ENCODE data around the gene ANKRD45. TPM values are rescaled to one million over a fixed set of nuclear protein-coding genes. Genes with fewer than 3 reads are reported as not detected.

Gene ANKRD45
- total RNA-seq, result 0.16 and 0.36 TPM in 2 replicates

GRCh38 chr1:173669491-173669941 lies at the start of gene ANKRD45:
Gene ANKRD45, minus strand, starts transcription at chr1:173669851. Its CDS starts 10,433 bp downstream, at chr1:173659418.

DNA sequence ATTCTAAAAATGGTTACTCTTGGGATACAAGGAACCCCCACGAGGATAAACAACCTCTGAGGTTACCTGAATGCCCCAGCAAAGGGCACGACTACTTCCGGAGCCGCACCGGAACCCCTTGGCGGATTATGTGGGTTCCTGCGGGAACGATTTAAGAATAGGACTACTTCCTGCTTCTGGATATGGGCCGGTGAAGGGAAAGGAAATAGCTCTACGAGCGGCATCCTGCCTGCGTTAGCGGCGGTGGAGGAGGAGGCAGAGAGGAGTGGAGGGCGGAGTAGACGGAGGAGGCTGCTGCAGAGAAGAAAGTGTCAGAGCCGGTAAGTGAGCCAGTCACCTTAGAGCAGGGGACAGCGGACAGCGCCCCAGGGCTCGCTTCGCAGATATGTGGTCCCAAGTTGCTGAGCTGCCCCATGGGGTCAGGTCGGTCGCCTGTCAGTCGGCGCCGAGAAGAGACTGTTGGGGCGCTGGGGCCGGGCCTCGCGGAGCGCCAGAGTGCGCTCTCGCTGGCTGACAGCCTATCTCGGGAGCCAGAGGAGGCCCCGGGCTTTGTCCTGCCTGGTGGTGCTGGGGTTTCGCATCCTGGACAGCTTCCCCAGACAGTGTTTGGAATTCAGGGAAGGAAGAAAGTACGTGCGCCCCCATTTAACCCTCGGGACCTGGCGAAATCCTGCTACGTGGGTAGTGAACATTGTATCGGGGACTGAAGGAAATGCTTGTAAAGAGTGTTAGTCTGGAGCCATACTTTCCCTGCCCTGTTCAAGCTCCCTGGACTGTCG lies 45.3 kb upstream of the ANKRD45 start, which contains the start of gene KLHL20:
TSS of gene KLHL20 (plus strand) at position 223 of the 779 bp plus-strand sequence. CDS start 1,063 bp downstream, outside the sequence.

DNA sequence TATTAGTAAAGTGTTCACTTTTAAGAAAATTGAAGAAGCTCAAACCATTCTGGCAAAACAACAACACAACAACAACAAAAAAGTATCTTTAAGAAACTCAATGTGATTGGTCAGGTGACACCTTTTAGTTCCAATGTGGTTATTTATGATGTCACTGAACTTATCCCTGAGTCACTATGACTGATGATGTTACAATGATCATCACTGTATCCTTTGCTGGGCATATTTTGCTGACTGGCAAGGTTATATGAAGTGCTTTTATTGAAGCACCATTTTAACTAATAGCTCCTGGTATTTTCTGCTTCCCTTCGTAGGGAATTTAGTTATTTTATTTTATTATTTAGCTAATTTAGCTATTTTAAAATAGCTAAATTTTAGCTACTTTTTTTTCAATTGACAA lies 34.5 kb downstream of the ANKRD45 start, which contains the start of gene TEX50:
TSS of gene TEX50 (plus strand) at position 223 of the 400 bp plus-strand sequence. CDS start 184 bp downstream, outside the sequence.

DNA sequence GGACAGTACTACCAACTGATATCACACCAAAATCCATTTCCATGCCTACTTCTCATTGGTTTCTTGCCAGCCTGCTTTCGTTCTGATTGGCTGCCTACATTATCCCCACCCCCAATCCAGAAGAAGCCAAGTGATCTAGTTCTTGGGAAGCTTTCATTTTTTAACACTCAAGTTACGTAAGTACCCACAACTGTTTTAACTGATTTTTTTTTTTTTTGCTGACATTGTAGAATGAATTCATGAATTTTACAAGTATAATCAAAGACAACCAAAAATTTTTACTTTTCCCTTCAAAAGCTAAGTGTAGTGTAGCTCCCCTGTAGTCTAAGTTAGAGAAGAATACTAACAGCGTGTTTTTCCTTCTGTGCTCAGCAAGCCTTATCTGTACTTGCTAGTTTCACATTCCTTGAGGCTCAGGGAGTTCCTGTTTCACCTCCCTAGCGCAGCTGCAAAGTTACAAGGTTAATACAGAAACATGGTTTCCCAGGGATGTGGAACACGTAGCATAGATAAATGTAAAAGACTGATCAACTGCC lies 66.5 kb downstream of the ANKRD45 start, which contains the start of gene SLC9C2:
TSS of gene SLC9C2 (minus strand) at position 17 of the 536 bp plus-strand sequence. CDS start 1,296 bp downstream, outside the sequence.

Other genes starting within 250 kb of the ANKRD45 start
- 108 TPM in 2 replicates for gene PRDX6, start 192.5 kb downstream of the ANKRD45 start, total RNA-seq
- not detected in 2 replicates for gene SLC9C2, start 66.8 kb downstream of the ANKRD45 start, total RNA-seq
- not detected in 2 replicates for gene TEX50, start 34.5 kb downstream of the ANKRD45 start, total RNA-seq
- gene KLHL20, start 45.1 kb upstream of the ANKRD45 start, total RNA-seq, result 29.3 and 36.8 TPM in 2 replicates
- gene DARS2, start 154.8 kb upstream of the ANKRD45 start, total RNA-seq, result 16.9 and 20.0 TPM in 2 replicates
- gene CENPL, start 155.0 kb upstream of the ANKRD45 start, total RNA-seq, result 7.8 and 8.5 TPM in 2 replicates
- gene GAS5, start 198.1 kb upstream of the ANKRD45 start, total RNA-seq, result 194 and 228 TPM in 2 replicates
- 12.0 and 12.6 TPM in 2 replicates for gene ZBTB37, start 198.5 kb upstream of the ANKRD45 start, total RNA-seq
- not detected in 2 replicates for gene SERPINC1, start 247.5 kb upstream of the ANKRD45 start, total RNA-seq

All from hair follicle dermal papilla cell (primary cell).